Right lobe of liver (tissue), 4 donors: Measurements from ENCODE around the gene PRCC.

Source experiments
- POLR2A ChIP-seq: fragments of 450-650 bp; IDR thresholded peaks from one replicate; pipeline ENCODE4 v1.6.1; 2017; ENCODE audit warnings: antibody characterized with exemption, mild to moderate bottlenecking
- TF ChIP-seq, protein P1 (sequence below), 4 donors: fragments of 200-600 bp in 3 of 4; fragments of 450-650 bp in 1 of 4; IDR thresholded peaks; one replicate each; pipeline versions ENCODE4 v1.5.1 to v1.8.0; 2016 to 2022; ENCODE audit warnings: antibody characterized with exemption in 4 of 4, mild to moderate bottlenecking in 2 of 4
- donor health status: DM: no; HTN: no; CAD: no.
- donor health status: DM: no; HTN: no; CAD: no.
- donor health status: DM: no; HTN: yes; CAD: no.

DNA sequence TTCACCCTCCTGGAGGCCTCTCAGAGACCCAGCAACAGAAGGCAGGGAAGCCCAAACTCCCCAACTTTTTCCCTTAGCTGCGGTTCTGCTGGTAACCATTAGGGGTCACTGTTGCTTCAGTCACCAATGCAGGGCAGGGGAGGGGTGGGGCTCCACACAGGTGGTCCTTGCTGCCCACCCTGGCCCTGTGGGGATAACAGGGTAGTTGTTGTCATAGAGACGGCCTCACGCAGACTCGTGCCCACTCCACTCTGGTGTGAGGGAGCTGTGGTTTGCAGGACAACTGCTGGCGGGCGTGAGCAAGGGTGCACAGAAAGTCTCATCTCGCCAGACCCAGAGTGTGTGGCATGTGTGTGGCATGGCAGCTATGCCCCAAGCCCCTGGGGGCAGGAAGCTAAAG, 71.6 kb downstream of the PRCC start:
- TF ChIP-seq, protein P1, sequence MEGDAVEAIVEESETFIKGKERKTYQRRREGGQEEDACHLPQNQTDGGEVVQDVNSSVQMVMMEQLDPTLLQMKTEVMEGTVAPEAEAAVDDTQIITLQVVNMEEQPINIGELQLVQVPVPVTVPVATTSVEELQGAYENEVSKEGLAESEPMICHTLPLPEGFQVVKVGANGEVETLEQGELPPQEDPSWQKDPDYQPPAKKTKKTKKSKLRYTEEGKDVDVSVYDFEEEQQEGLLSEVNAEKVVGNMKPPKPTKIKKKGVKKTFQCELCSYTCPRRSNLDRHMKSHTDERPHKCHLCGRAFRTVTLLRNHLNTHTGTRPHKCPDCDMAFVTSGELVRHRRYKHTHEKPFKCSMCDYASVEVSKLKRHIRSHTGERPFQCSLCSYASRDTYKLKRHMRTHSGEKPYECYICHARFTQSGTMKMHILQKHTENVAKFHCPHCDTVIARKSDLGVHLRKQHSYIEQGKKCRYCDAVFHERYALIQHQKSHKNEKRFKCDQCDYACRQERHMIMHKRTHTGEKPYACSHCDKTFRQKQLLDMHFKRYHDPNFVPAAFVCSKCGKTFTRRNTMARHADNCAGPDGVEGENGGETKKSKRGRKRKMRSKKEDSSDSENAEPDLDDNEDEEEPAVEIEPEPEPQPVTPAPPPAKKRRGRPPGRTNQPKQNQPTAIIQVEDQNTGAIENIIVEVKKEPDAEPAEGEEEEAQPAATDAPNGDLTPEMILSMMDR (IDR thresholded peaks at IDR 0.05) = peak; percentile 76 to 84 (median 80)
- TF ChIP-seq POLR2A = no peak
